Measurements from ENCODE around the gene CALHM4.

DNA sequence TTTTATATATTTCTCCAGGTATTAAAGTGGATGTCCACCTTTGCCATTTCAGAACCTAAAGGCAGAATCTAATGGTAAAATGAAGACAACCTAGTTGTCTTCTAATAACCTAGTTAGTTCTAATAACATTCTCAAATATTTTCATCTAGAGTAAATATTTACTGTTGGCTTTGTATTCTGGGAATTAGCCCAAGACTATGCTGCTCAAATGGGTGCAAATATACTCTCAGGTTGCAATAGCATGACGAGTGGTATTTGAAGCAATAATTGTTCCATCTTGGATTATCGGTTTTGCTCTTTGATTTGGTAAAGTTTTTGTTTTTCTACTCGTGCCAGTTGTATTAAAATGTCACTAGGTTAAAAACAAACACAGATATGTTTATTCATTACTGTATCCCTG lies 41.7 kb downstream of the CALHM4 start:
- TF ChIP-seq CTCF (IDR thresholded peaks at IDR 0.05): no peak
- no peak for TF ChIP-seq POLR2A (IDR thresholded peaks at IDR 0.05)
